A549 (cell line): ENCODE results near the gene SPRR2E. TPM values are rescaled to one million over a fixed set of nuclear protein-coding genes. Genes with fewer than 3 reads are reported as not detected.
"Not testable (repeated sequence)": the region's sequence is repeated elsewhere in the genome, so short reads cannot be mapped to it uniquely, and the experiment has no call there.

Source experiments
- ATAC-seq, 2 experiments: fragments of 200-7000 bp in 1 of 2; fragments of >200 bp in 1 of 2; cut with Nextera tagmentation in 1 of 2; cut with Tn5 transposase in 1 of 2; 3 replicates each; pipeline versions ENCODE4 v1.8.0 to v1.9.1; 2018 to 2020; ENCODE audit warnings: mild to moderate bottlenecking in 1 of 2, moderate library complexity in 1 of 2
- CTCF ChIA-PET: fragments of 300-600 bp; sonication (Branson Sonifier 250); formaldehyde crosslinking; extraction: SDS; loops from one replicate; lab custom pipeline; 2021; ENCODE audit warnings: antibody characterized with exemption, inconsistent platforms; lab: Yijun Ruan, JAX
- POLR2A ChIA-PET: fragments of 350-600 bp; formaldehyde crosslinking; extraction: SDS; loops from one replicate; lab custom pipeline; 2021; ENCODE audit warnings: antibody characterized with exemption, inconsistent platforms; lab: Yijun Ruan, JAX
- DNase-seq, 2 experiments: peaks; one replicate each; pipeline versions ENCODE4 v3.0.0 to v3.0.0-alpha.2; 2011 to 2016; ENCODE audit warnings: low read depth in 1 of 2, low spot score in 1 of 2
- FAIRE-seq: peaks from 2 replicates; lab custom pipeline; 2011; peaks lifted over from hg19 to GRCh38; lab: Jason Lieb, UNC
- H3K27ac ChIP-seq, 2 experiments: fragments of >200 bp; sonication (Bioruptor Twin); formaldehyde crosslinking; 3 replicates each; pipeline ENCODE4 v1.5.1; 2016 to 2017
- H3K4me1 ChIP-seq: fragments of >200 bp; sonication (Bioruptor Twin); formaldehyde crosslinking; 3 replicates; pipeline ENCODE4 v1.6.1; 2016
- H3K4me2 ChIP-seq: fragments of >200 bp; sonication (Bioruptor Twin); formaldehyde crosslinking; 3 replicates; pipeline ENCODE4 v1.6.1; 2016
- H3K4me3 ChIP-seq: fragments of >200 bp; sonication (Bioruptor Twin); formaldehyde crosslinking; 3 replicates; pipeline ENCODE4 v1.5.1; 2016
- H3K9me3 ChIP-seq: fragments of >200 bp; sonication (Bioruptor Twin); formaldehyde crosslinking; 3 replicates; pipeline ENCODE4 v1.6.1; 2016
- BHLHE40 ChIP-seq: IDR thresholded peaks from 2 replicates; pipeline ENCODE4 v1.6.1; 2012; ENCODE audit warnings: low read depth, low read length, inconsistent platforms
- CHD2 ChIP-seq: fragments of 150-350 bp; IDR thresholded peaks from 2 replicates; pipeline ENCODE4 v1.6.1; 2014; ENCODE audit warnings: low read length; ENCODE audit not compliant: partially characterized antibody
- EHF ChIP-seq: fragments of 250-450 bp; sonication (Bioruptor Pico); IDR thresholded peaks from 2 replicates; pipeline ENCODE4 v1.5.0; 2020; ENCODE audit warnings: mild to moderate bottlenecking
- EHMT2 ChIP-seq: fragments of 200-600 bp; sonication (generic); IDR thresholded peaks from 2 replicates; pipeline ENCODE4 v1.6.1; 2016; ENCODE audit warnings: antibody characterized with exemption, low read depth, mild to moderate bottlenecking, moderate library complexity
- EP300 ChIP-seq, 2 experiments: fragments of >200 bp; sonication (Bioruptor Twin); formaldehyde crosslinking; IDR thresholded peaks; 2 replicates in 1 of 2; 3 replicates in 1 of 2; pipeline ENCODE4 v1.6.1; 2016 to 2017
- ESRRA ChIP-seq: fragments of 150-350 bp; IDR thresholded peaks from 2 replicates; pipeline ENCODE4 v1.6.1; 2014; ENCODE audit warnings: mild to moderate bottlenecking, low read length, borderline replicate concordance
- FOSB ChIP-seq: fragments of 250-450 bp; sonication (Bioruptor Pico); IDR thresholded peaks from 2 replicates; pipeline ENCODE4 v1.5.0; 2020; ENCODE audit warnings: mild to moderate bottlenecking, moderate library complexity
- FOXS1 ChIP-seq: fragments of 250-450 bp; sonication (Bioruptor Pico); IDR thresholded peaks from 2 replicates; pipeline ENCODE4 v1.5.0; 2020; ENCODE audit warnings: mild to moderate bottlenecking, moderate library complexity
- HOXA7 ChIP-seq: fragments of 250-450 bp; sonication (Bioruptor Pico); IDR thresholded peaks from 2 replicates; pipeline ENCODE4 v1.5.0; 2020; ENCODE audit warnings: mild to moderate bottlenecking, moderate library complexity
- KDM1A ChIP-seq: fragments of 200-600 bp; sonication (generic); IDR thresholded peaks from 2 replicates; pipeline ENCODE4 v1.6.1; 2016; ENCODE audit warnings: low read depth, mild to moderate bottlenecking
- KDM5A ChIP-seq: fragments of 200-600 bp; sonication (generic); IDR thresholded peaks from 2 replicates; pipeline ENCODE4 v1.6.1; 2016; ENCODE audit warnings: antibody characterized with exemption, mild to moderate bottlenecking
- MYC ChIP-seq: IDR thresholded peaks from 2 replicates; pipeline ENCODE4 v1.6.1; 2012; ENCODE audit warnings: mild to moderate bottlenecking, inconsistent platforms, low read length, improper control_type of control experiment, borderline replicate concordance
- NPAS2 ChIP-seq: fragments of 250-450 bp; sonication (Bioruptor Pico); IDR thresholded peaks from 2 replicates; pipeline ENCODE4 v1.8.0; 2022; ENCODE audit warnings: mild to moderate bottlenecking, moderate library complexity, borderline replicate concordance
- PHF8 ChIP-seq: fragments of 200-600 bp; sonication (generic); IDR thresholded peaks from 2 replicates; pipeline ENCODE4 v1.6.1; 2016; ENCODE audit warnings: low read depth, mild to moderate bottlenecking, antibody characterized with exemption, moderate library complexity, borderline replicate concordance
- RAD21 ChIP-seq, 2 experiments: fragments of >200 bp in 1 of 2; sonication (Bioruptor Twin) in 1 of 2; formaldehyde crosslinking in 1 of 2; IDR thresholded peaks in 1 of 2; conservative IDR thresholded peaks in 1 of 2; 2 replicates in 1 of 2; 3 replicates in 1 of 2; pipeline ENCODE4 v1.6.1; 2012 to 2018; ENCODE audit warnings: inconsistent platforms in 1 of 2
- RARB ChIP-seq: fragments of 250-450 bp; sonication (Bioruptor Pico); IDR thresholded peaks from 2 replicates; pipeline ENCODE4 v1.8.0; 2021; ENCODE audit warnings: mild to moderate bottlenecking, moderate library complexity
- RNF2 ChIP-seq: fragments of 200-600 bp; sonication (generic); IDR thresholded peaks from 2 replicates; pipeline ENCODE4 v1.6.1; 2016; ENCODE audit warnings: low read depth, mild to moderate bottlenecking, antibody characterized with exemption, moderate library complexity, borderline replicate concordance
- SMC3 ChIP-seq: fragments of >200 bp; sonication (Bioruptor Twin); formaldehyde crosslinking; IDR thresholded peaks from 3 replicates; pipeline ENCODE4 v1.6.1; 2018; ENCODE audit warnings: inconsistent platforms
- SREBF2 ChIP-seq: fragments of 450-650 bp; IDR thresholded peaks from 2 replicates; pipeline ENCODE4 v1.6.1; 2014; ENCODE audit warnings: mild to moderate bottlenecking, moderate library complexity
- TP53 ChIP-seq: fragments of 250-450 bp; sonication (Bioruptor Pico); IDR thresholded peaks from 2 replicates; pipeline ENCODE4 v1.5.0; 2021; ENCODE audit warnings: mild to moderate bottlenecking, moderate library complexity
- ZC3H11A ChIP-seq: fragments of 450-650 bp; IDR thresholded peaks from 2 replicates; pipeline ENCODE4 v1.6.1; 2014; ENCODE audit warnings: antibody characterized with exemption, mild to moderate bottlenecking
- ZFP36 ChIP-seq: fragments of 450-650 bp; IDR thresholded peaks from 2 replicates; pipeline ENCODE4 v1.6.1; 2014; ENCODE audit warnings: borderline replicate concordance; ENCODE audit not compliant: partially characterized antibody
- ZNF302 ChIP-seq: fragments of 250-450 bp; sonication (Bioruptor Pico); IDR thresholded peaks from 2 replicates; pipeline ENCODE4 v1.9.0; 2021; ENCODE audit warnings: inconsistent platforms, mild to moderate bottlenecking, moderate library complexity
- WGBS: methylation state at CpG from one replicate; pipeline ENCODE4 v1.1.6; 2017; ENCODE audit errors: missing lambda C conversion rate; 5-methylcytosine and 5-hydroxymethylcytosine counted together
- polyA plus RNA-seq, 4 experiments: library from polyadenylated mRNA; depleted of rRNA in 3 of 4; stranded (reverse); fragments of >200 nt; fragmentation: RNase III in 1 of 4; extraction: RNeasy Plus Mini Kit Qiagen cat#74134 plus additional on column Dnase treatment in 1 of 4; gene quantifications; 2 replicates in 3 of 4; 3 replicates in 1 of 4; pipeline ENCODE4 v1.2.3, GENCODE V29; 2011 to 2017
- TF ChIP-seq, protein P1 (sequence below): fragments of 200-600 bp; sonication (generic); IDR thresholded peaks from 2 replicates; pipeline ENCODE4 v1.6.1; 2016; ENCODE audit warnings: antibody characterized with exemption, mild to moderate bottlenecking, moderate library complexity
- TF ChIP-seq, protein P2 (sequence below): fragments of 150-350 bp; IDR thresholded peaks from 2 replicates; pipeline ENCODE4 v1.6.1; 2014; ENCODE audit warnings: low read depth, mild to moderate bottlenecking, low read length
- TF ChIP-seq, protein P3 (sequence below): IDR thresholded peaks from 2 replicates; pipeline ENCODE4 v1.6.1; 2012

The SPRR2E gene
- polyA plus RNA-seq, 2 of the 4 experiments (the other 2 are of a cell fraction): not detected

DNA sequence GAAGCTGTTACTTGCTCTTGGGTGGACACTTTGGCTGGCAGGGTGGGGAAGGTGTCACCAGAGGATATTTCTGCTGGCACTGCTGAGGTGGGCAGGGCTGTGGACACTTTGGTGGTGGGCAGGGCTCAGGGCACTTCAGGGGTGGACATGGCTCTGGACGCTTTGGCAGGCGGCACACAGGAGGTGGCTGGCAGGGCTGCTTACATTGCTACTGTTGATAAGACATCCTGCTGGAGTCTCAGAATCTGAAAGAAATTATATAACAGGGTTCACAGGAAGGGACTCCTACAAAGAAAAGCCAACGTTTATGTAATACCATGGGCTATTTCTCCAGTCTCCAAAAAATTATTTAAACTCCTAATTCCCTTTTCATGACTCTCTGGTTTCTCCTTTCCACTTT, 46.2 kb upstream of the SPRR2E start:
- no peaks in the 10 kb centered on the region for H3K4me1 ChIP-seq
- no peak for TF ChIP-seq ZFP36
- no peak for TF ChIP-seq EHMT2
- no peak for TF ChIP-seq MYC
- no peak for TF ChIP-seq ZC3H11A
- TF ChIP-seq, all 56 proteins: peak for 0
- H3K27ac ChIP-seq: no peak overlapping the region
- ChIA-PET CTCF (interaction anchor here (1.0 to 1.1 kb wide), 2 partner anchors 15 to 195 kb away, joined by 3 to 4 read pairs; no protein-coding TSS in a partner anchor), POLR2A (no interaction called here)
- H3K4me3 ChIP-seq: no peak overlapping the region
- DNase-seq: no peak
- WGBS: 55% methylated on average over 3 of the region's 3 CpGs
- H3K9me3 ChIP-seq: no peaks in the 10 kb centered on the region
- ATAC-seq: no peak
- no peak for FAIRE-seq
- no peak overlapping the region for H3K4me2 ChIP-seq

DNA sequence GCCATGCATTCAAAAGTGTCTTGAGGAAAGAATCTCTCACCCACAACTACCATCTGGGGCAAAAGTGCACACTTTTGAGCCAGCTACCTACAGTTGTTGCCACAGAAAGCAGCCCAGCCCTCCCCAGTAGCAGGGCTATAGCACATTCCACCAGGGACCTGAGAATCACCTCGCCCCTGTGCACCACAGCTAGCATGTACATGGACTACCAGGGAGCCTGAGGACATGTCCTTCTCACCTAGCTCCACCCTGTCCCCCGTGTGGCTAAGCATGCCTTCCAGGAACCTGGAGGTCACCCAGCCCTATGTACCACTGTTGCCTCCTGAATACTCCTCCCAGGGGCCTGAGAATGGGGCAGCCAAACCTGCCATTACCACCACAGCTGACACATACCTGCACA, 39.4 kb upstream of the SPRR2E start:
- TF ChIP-seq FOSB (CRISPR knock-in tag) (no peak), RARB (CRISPR knock-in tag) (no peak), ZNF302 (CRISPR knock-in tag) (no peak), RAD21 (conservative IDR thresholded peaks at IDR 0.05 in 1 of 2, IDR thresholded peaks at IDR 0.05 in 1 of 2) (no peak), NPAS2 (no peak), KDM5A (no peak), SREBF2 (no peak), HOXA7 (no peak), FOXS1 (no peak), CHD2 (no peak)
- TF ChIP-seq, protein P1, sequence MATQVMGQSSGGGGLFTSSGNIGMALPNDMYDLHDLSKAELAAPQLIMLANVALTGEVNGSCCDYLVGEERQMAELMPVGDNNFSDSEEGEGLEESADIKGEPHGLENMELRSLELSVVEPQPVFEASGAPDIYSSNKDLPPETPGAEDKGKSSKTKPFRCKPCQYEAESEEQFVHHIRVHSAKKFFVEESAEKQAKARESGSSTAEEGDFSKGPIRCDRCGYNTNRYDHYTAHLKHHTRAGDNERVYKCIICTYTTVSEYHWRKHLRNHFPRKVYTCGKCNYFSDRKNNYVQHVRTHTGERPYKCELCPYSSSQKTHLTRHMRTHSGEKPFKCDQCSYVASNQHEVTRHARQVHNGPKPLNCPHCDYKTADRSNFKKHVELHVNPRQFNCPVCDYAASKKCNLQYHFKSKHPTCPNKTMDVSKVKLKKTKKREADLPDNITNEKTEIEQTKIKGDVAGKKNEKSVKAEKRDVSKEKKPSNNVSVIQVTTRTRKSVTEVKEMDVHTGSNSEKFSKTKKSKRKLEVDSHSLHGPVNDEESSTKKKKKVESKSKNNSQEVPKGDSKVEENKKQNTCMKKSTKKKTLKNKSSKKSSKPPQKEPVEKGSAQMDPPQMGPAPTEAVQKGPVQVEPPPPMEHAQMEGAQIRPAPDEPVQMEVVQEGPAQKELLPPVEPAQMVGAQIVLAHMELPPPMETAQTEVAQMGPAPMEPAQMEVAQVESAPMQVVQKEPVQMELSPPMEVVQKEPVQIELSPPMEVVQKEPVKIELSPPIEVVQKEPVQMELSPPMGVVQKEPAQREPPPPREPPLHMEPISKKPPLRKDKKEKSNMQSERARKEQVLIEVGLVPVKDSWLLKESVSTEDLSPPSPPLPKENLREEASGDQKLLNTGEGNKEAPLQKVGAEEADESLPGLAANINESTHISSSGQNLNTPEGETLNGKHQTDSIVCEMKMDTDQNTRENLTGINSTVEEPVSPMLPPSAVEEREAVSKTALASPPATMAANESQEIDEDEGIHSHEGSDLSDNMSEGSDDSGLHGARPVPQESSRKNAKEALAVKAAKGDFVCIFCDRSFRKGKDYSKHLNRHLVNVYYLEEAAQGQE: no peak
- CTCF ChIA-PET: no interaction called here
- Histone ChIP-seq H3K4me2 (no peak overlapping the region), H3K9me3 (no peaks in the 10 kb centered on the region), H3K4me3 (no peak overlapping the region), H3K27ac (no peak overlapping the region), H3K4me1 (no peaks in the 10 kb centered on the region)
- 0% methylated on average over 2 of the region's 2 CpGs for WGBS
- POLR2A ChIA-PET: no interaction called here
- no peak for ATAC-seq
- no peak for FAIRE-seq
- DNase-seq: no peak

DNA sequence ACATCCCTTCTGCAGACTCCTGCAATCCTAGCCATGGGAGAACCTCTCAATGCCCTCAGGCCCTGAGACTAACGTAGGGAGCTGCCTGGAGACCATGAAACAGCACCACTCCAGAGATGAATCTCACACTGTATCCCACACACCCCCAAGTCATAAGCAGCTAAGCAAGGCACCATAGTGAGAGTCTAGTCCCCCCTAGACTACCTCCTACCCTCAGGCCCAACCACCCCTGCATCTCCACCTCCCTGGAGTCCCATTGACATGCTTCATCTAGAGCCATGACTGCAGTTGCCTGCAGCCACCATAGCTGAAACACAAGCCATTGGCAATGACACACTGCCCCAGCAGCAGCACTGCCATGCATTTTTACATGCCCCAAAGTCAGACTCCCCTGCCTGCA, 38.9 kb upstream of the SPRR2E start:
- H3K4me1 ChIP-seq: no peaks in the 10 kb centered on the region
- no peak for ATAC-seq
- H3K4me3 ChIP-seq: no peak overlapping the region
- FAIRE-seq: no peak
- TF ChIP-seq KDM1A (no peak), FOSB (CRISPR knock-in tag) (no peak), PHF8 (no peak), TP53 (CRISPR knock-in tag) (no peak), RNF2 (no peak), SMC3 (no peak), EP300 (IDR thresholded peaks at IDR 0.05) (no peak), NPAS2 (no peak), ESRRA (no peak), EHF (CRISPR knock-in tag) (no peak), BHLHE40 (no peak)
- TF ChIP-seq, protein P2, sequence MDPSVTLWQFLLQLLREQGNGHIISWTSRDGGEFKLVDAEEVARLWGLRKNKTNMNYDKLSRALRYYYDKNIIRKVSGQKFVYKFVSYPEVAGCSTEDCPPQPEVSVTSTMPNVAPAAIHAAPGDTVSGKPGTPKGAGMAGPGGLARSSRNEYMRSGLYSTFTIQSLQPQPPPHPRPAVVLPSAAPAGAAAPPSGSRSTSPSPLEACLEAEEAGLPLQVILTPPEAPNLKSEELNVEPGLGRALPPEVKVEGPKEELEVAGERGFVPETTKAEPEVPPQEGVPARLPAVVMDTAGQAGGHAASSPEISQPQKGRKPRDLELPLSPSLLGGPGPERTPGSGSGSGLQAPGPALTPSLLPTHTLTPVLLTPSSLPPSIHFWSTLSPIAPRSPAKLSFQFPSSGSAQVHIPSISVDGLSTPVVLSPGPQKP: no peak
- TF ChIP-seq, protein P3, sequence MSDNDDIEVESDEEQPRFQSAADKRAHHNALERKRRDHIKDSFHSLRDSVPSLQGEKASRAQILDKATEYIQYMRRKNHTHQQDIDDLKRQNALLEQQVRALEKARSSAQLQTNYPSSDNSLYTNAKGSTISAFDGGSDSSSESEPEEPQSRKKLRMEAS: no peak
- no peak overlapping the region for H3K27ac ChIP-seq
- H3K9me3 ChIP-seq: no peaks in the 10 kb centered on the region
- WGBS: 9% methylated on average over 1 of the region's 1 CpG
- ChIA-PET POLR2A (no interaction called here), CTCF (no interaction called here)
- DNase-seq: no peak
- no peak overlapping the region for H3K4me2 ChIP-seq

DNA sequence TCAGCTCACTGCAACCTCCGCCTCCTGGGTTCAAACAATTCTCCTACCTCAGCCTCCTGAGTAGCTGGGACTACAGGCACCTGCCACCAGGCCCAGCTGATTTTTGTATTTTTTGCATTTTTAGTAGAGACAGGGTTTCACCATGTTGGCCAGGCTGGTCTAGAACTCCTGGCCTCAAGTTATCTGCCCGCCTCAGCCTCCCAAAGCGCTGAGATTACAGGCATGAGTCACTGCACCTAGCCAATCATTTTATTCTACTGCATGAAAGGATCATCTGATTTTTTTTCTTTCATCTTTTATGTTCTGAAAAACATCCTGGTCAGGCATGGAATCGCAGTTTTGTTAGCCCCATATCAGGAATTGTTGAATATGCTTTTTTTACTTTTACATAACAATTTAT, 34.4 kb upstream of the SPRR2E start:
- H3K4me3 ChIP-seq, FAIRE-seq, H3K4me2 ChIP-seq, DNase-seq, H3K9me3 ChIP-seq, H3K4me1 ChIP-seq, ATAC-seq, POLR2A ChIA-PET, H3K27ac ChIP-seq: not testable (repeated sequence)
- WGBS: 30% methylated on average over 4 of the region's 4 CpGs
- CTCF ChIA-PET: interaction anchor here (0.7 kb wide), 1 partner anchor 96 kb away, joined by 4 read pairs; no protein-coding TSS in a partner anchor
